H1 (cell line): Measurements from ENCODE around the gene TTC22. TPM values are rescaled to one million over a fixed set of nuclear protein-coding genes. Genes with fewer than 3 reads are reported as not detected.

Experiments
- CTCF ChIA-PET: fragments of 300-600 bp; sonication (Branson Sonifier 250); formaldehyde crosslinking; loops from one replicate; lab custom pipeline; 2021; ENCODE audit not compliant: partially characterized antibody; lab: Charles Lee
- POLR2A ChIA-PET: fragments of 300-600 bp; sonication (Branson Sonifier 250); formaldehyde crosslinking; loops from one replicate; lab custom pipeline; 2021; ENCODE audit warnings: inconsistent platforms; ENCODE audit not compliant: partially characterized antibody; lab: Charles Lee
- DNase-seq, 2 experiments: peaks; one replicate each; pipeline versions ENCODE4 v3.0.0 to v3.0.0-alpha.2; 2010 to 2022; ENCODE audit warnings: low spot score in 2 of 2, low read depth in 1 of 2, mixed read lengths in 1 of 2
- FAIRE-seq: peaks from 2 replicates; lab custom pipeline; 2011; peaks lifted over from hg19 to GRCh38; lab: Jason Lieb, UNC
- H2AFZ ChIP-seq: 2 replicates; pipeline ENCODE4 v1.8.1; 2012; ENCODE audit warnings: low read length, inconsistent platforms
- H2AK5ac ChIP-seq: 2 replicates; pipeline ENCODE4 v1.6.1; 2013; ENCODE audit warnings: low read depth, low read length
- H2BK120ac ChIP-seq: replicated peaks from 2 replicates; pipeline ENCODE3; 2013; ENCODE audit warnings: low read depth, low read length, inconsistent platforms
- H2BK12ac ChIP-seq: 2 replicates; pipeline ENCODE4 v1.6.1; 2013; ENCODE audit warnings: low read depth, low read length
- H2BK15ac ChIP-seq: 2 replicates; pipeline ENCODE4 v1.6.1; 2013; ENCODE audit warnings: low read length
- H2BK20ac ChIP-seq: 2 replicates; pipeline ENCODE4 v1.6.1; 2013; ENCODE audit warnings: low read length
- H2BK5ac ChIP-seq: 2 replicates; pipeline ENCODE4 v1.6.1; 2013; ENCODE audit warnings: low read depth, low read length
- H3K14ac ChIP-seq: 2 replicates; pipeline ENCODE4 v1.6.1; 2013; ENCODE audit warnings: inconsistent platforms; ENCODE audit not compliant: insufficient read length
- H3K18ac ChIP-seq: 2 replicates; pipeline ENCODE4 v1.6.1; 2013; ENCODE audit warnings: low read length; ENCODE audit errors: extremely low read depth
- H3K23ac ChIP-seq: 2 replicates; pipeline ENCODE4 v1.6.1; 2013; ENCODE audit warnings: inconsistent platforms; ENCODE audit not compliant: insufficient read length
- H3K23me2 ChIP-seq: 2 replicates; pipeline ENCODE4 v1.6.1; 2013; ENCODE audit warnings: low read depth, low read length
- H3K27ac ChIP-seq: 2 replicates; pipeline ENCODE4 v1.6.1; 2011; ENCODE audit warnings: low read depth, low read length, inconsistent platforms
- H3K27me3 ChIP-seq, 4 experiments: replicated peaks in 1 of 4; 1 replicate in 1 of 4; 2 replicates in 3 of 4; pipeline versions ENCODE4 v1.6.1 to v1.8.1; 2011 to 2013; ENCODE audit warnings: low read length in 3 of 4, mild to moderate bottlenecking in 3 of 4, inconsistent platforms in 2 of 4, mixed read lengths in 2 of 4, moderate library complexity in 1 of 4; ENCODE audit not compliant: control insufficient read depth in 3 of 4, insufficient read depth in 3 of 4; ENCODE audit errors: extremely low read depth in 1 of 4
- H3K36me3 ChIP-seq, 4 experiments: 2 replicates each; pipeline versions ENCODE4 v1.6.1 to v1.8.1; 2011 to 2013; ENCODE audit warnings: mild to moderate bottlenecking in 4 of 4, low read length in 3 of 4, moderate library complexity in 2 of 4, control low read depth in 1 of 4, inconsistent platforms in 1 of 4; ENCODE audit not compliant: insufficient read depth in 4 of 4, control insufficient read depth in 2 of 4
- H3K4ac ChIP-seq: replicated peaks from 2 replicates; pipeline ENCODE3; 2013; ENCODE audit warnings: low read length, low read depth, mixed read lengths, inconsistent platforms; ENCODE audit not compliant: insufficient read length
- H3K4me1 ChIP-seq, 4 experiments: replicated peaks in 1 of 4; 1 replicate in 1 of 4; 2 replicates in 3 of 4; pipeline versions ENCODE4 v1.6.1 to v1.8.1; 2011 to 2013; ENCODE audit warnings: low read length in 3 of 4, inconsistent platforms in 2 of 4, mixed read lengths in 1 of 4; ENCODE audit not compliant: insufficient read depth in 4 of 4, control insufficient read depth in 3 of 4
- H3K4me2 ChIP-seq, 2 experiments: 2 replicates each; pipeline versions ENCODE4 v1.6.1 to v1.8.1; 2011 to 2013; ENCODE audit warnings: low read depth in 2 of 2, low read length in 2 of 2, control low read depth in 1 of 2, inconsistent platforms in 1 of 2, mild to moderate bottlenecking in 1 of 2; ENCODE audit not compliant: insufficient read depth in 1 of 2
- H3K4me3 ChIP-seq, 4 experiments: fragments of 200-600, 300-600 bp in 1 of 4; sonication (generic), shearing (Covaris generic), sonication (Bioruptor Twin) in 1 of 4; 2 replicates each; pipeline versions ENCODE4 v1.5.1 to v1.8.1; 2011 to 2016; ENCODE audit warnings: low read length in 4 of 4, low read depth in 3 of 4, control low read depth in 2 of 4, inconsistent platforms in 2 of 4, mild to moderate bottlenecking in 2 of 4, mixed read lengths in 1 of 4, moderate library complexity in 1 of 4; ENCODE audit not compliant: insufficient read depth in 2 of 4; ENCODE audit errors: extremely low read depth in 1 of 4
- H3K56ac ChIP-seq: replicated peaks from 2 replicates; pipeline ENCODE3; 2013; ENCODE audit warnings: low read depth, mild to moderate bottlenecking, mixed read lengths, low read length, inconsistent platforms; ENCODE audit not compliant: insufficient read length
- H3K79me1 ChIP-seq: 2 replicates; pipeline ENCODE4 v1.6.1; 2013; ENCODE audit warnings: low read depth, low read length, control low read depth
- H3K79me2 ChIP-seq, 2 experiments: 2 replicates each; pipeline versions ENCODE4 v1.6.1 to v1.8.1; 2012 to 2013; ENCODE audit warnings: low read length in 2 of 2, mild to moderate bottlenecking in 2 of 2, inconsistent platforms in 1 of 2; ENCODE audit not compliant: insufficient read depth in 2 of 2, control insufficient read depth in 1 of 2
- H3K9ac ChIP-seq, 4 experiments: replicated peaks in 1 of 4; 1 replicate in 1 of 4; 2 replicates in 3 of 4; pipeline versions ENCODE4 v1.6.1 to v1.8.1; 2011 to 2013; ENCODE audit warnings: low read depth in 3 of 4, low read length in 3 of 4, control low read depth in 2 of 4, mild to moderate bottlenecking in 2 of 4, moderate library complexity in 2 of 4, inconsistent platforms in 1 of 4; ENCODE audit errors: extremely low read depth in 1 of 4
- H3K9me3 ChIP-seq, 2 experiments: 2 replicates each; pipeline versions ENCODE4 v1.6.1 to v1.8.1; 2012 to 2013; ENCODE audit warnings: mild to moderate bottlenecking in 2 of 2, moderate library complexity in 2 of 2, control low read depth in 1 of 2, inconsistent platforms in 1 of 2, low read depth in 1 of 2, low read length in 1 of 2, mixed read lengths in 1 of 2; ENCODE audit not compliant: insufficient read depth in 2 of 2
- H4K20me1 ChIP-seq, 2 experiments: replicated peaks in 1 of 2; 2 replicates each; pipeline versions ENCODE3 to v1.8.1; 2011 to 2013; ENCODE audit warnings: inconsistent platforms in 2 of 2, low read length in 2 of 2, mild to moderate bottlenecking in 1 of 2; ENCODE audit not compliant: insufficient read depth in 2 of 2, control insufficient read depth in 1 of 2
- H4K5ac ChIP-seq: 2 replicates; pipeline ENCODE4 v1.6.1; 2013; ENCODE audit warnings: low read length, low read depth, mixed read lengths, inconsistent platforms; ENCODE audit not compliant: insufficient read length
- H4K8ac ChIP-seq: 2 replicates; pipeline ENCODE4 v1.8.0; 2013; ENCODE audit warnings: mild to moderate bottlenecking, moderate library complexity, low read length, inconsistent platforms; ENCODE audit not compliant: insufficient read depth; ENCODE audit errors: extremely low read depth
- H4K91ac ChIP-seq: replicated peaks from 2 replicates; pipeline ENCODE3; 2013; ENCODE audit warnings: low read length, mixed read lengths, inconsistent platforms; ENCODE audit not compliant: insufficient read length
- CBX8 ChIP-seq: fragments of 300-800, 300-1000 bp; sonication (generic); IDR thresholded peaks from 2 replicates; pipeline ENCODE4 v1.7.1; 2016; ENCODE audit warnings: low read depth, low read length, borderline replicate concordance
- CHD2 ChIP-seq: IDR thresholded peaks from 2 replicates; pipeline ENCODE4 v1.6.1; 2012; ENCODE audit warnings: low read length, improper control_type of control experiment
- GABPA ChIP-seq: IDR thresholded peaks from 2 replicates; pipeline ENCODE4 v1.6.1; 2011; ENCODE audit warnings: mild to moderate bottlenecking, low read length, moderate library complexity, borderline replicate concordance; ENCODE audit not compliant: insufficient read depth
- HDAC2 ChIP-seq, 2 experiments: fragments of 300-600 bp in 1 of 2; sonication (generic) in 1 of 2; IDR thresholded peaks; 2 replicates each; pipeline ENCODE4 v1.6.1; 2011 to 2012; ENCODE audit warnings: low read depth in 2 of 2, low read length in 2 of 2, mild to moderate bottlenecking in 2 of 2, moderate library complexity in 2 of 2, borderline replicate concordance in 1 of 2, inconsistent platforms in 1 of 2
- POLR2AphosphoS5 ChIP-seq: IDR thresholded peaks from 2 replicates; pipeline ENCODE4 v1.6.1; 2011; ENCODE audit warnings: low read depth, low read length
- RFX5 ChIP-seq: IDR thresholded peaks from 2 replicates; pipeline ENCODE4 v1.6.1; 2011; ENCODE audit warnings: low read depth, low read length, improper control_type of control experiment, borderline replicate concordance
- RXRA ChIP-seq: IDR thresholded peaks from 2 replicates; pipeline ENCODE4 v1.6.1; 2011; ENCODE audit warnings: low read depth, mild to moderate bottlenecking, low read length, moderate library complexity; ENCODE audit not compliant: insufficient read depth
- SIRT6 ChIP-seq: IDR thresholded peaks from one replicate; pipeline ENCODE4 v1.7.1; 2012; ENCODE audit warnings: low read length, inconsistent platforms
- TEAD4 ChIP-seq: IDR thresholded peaks from 2 replicates; pipeline ENCODE4 v1.6.1; 2012; ENCODE audit warnings: low read depth, low read length, inconsistent platforms, mixed read lengths
- ZNF274 ChIP-seq: IDR thresholded peaks from 2 replicates; pipeline ENCODE4 v1.7.0; 2012; ENCODE audit warnings: low read length, borderline replicate concordance; ENCODE audit errors: extremely low read depth
- WGBS, 2 experiments: shearing (Covaris generic) in 1 of 2; methylation state at CpG; one replicate each; pipeline versions ENCODE4 v1.1.6 to v1.1.7; 2013 to 2015; ENCODE audit warnings: low lambda C conversion rate in 2 of 2, mixed read lengths in 2 of 2, inconsistent platforms in 1 of 2, low coverage in 1 of 2, missing lambda C conversion rate in 1 of 2; ENCODE audit not compliant: insufficient replicate concordance in 2 of 2, insufficient coverage in 1 of 2, insufficient read length in 1 of 2; ENCODE audit errors: extremely low coverage in 1 of 2, missing lambda C conversion rate in 1 of 2; 5-methylcytosine and 5-hydroxymethylcytosine counted together
- polyA plus RNA-seq, 7 experiments: library from polyadenylated mRNA; depleted of rRNA in 3 of 7; stranded (reverse) in 5 of 7; unstranded in 2 of 7; fragments of >200 nt in 5 of 7; fragments of 200-250 nt in 2 of 7; gene quantifications; 1 replicate in 5 of 7; 2 replicates in 1 of 7; 4 replicates in 1 of 7; pipeline versions ENCODE4 v1.2.1 to v1.2.3, GENCODE V29; 2011 to 2013; ENCODE audit warnings: missing spikeins in 2 of 7, mixed read lengths in 2 of 7
- total RNA-seq: library from RNA; stranded (reverse); fragmentation: NEBNext Ultra II Directional; extraction: Animal tissue kit (Norgen Biotek cat#: 25700); gene quantifications from 2 replicates; pipeline ENCODE4 v1.2.1, GENCODE V29; 2021

TTC22 gene
- total and polyA plus RNA-seq, 2 of the 8 experiments (the other 6 are each of a cell fraction or from before 2014, with no cell fraction given) = 1.00 to 1.6 TPM

DNA sequence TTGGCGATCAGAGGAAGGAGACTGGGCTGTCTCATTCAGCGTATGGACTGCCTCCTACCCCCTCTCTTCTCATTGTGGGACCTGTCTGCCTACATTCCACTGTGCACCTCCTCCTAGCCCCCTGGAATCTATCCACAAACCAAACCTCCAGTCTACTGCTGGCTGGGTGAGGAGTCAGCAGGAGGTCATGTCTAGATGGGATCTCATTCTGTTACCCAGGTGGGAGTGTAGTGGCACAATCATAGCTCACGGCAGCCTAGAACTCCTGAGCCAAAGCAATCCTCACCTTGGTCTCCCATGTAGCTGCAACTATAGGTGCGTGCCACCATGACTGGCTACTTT, 18.0 kb upstream of the TTC22 start:
- no peaks in the 10 kb centered on the region for H4K20me1 ChIP-seq
- TF ChIP-seq CBX8 (no peak), TEAD4 (no peak), GABPA (no peak), POLR2AphosphoS5 (no peak), CHD2 (no peak), ZNF274 (no peak), SIRT6 (no peak), RXRA (no peak), RFX5 (no peak), HDAC2 (IDR thresholded peaks at IDR 0.05; ENCODE audit: borderline replicate concordance in 1 of 2, low read depth in 2 of 2, low read length in 2 of 2) (no peak)
- H3K79me2 ChIP-seq = no peaks in the 10 kb centered on the region
- H3K79me1 ChIP-seq = no peaks in the 10 kb centered on the region
- H3K27ac ChIP-seq = no peak overlapping the region
- H3K9ac ChIP-seq = no peak overlapping the region
- H3K18ac ChIP-seq = no peak overlapping the region
- no peak overlapping the region for H3K56ac ChIP-seq
- 0 out of 2 replicates have a peak overlapping the region, but pooled peaks have one; percentile 25 for H4K8ac ChIP-seq
- H2BK5ac ChIP-seq = no peak overlapping the region
- H3K4me2 ChIP-seq = no peak overlapping the region; a peak in 1 of 4 replicates
- H2BK15ac ChIP-seq = no peak overlapping the region
- H3K14ac ChIP-seq = no peak overlapping the region
- no peaks in the 10 kb centered on the region for H3K36me3 ChIP-seq
- peak in 1 of 2 experiments; percentile 39 for DNase-seq
- H3K23me2 ChIP-seq = no peaks in the 10 kb centered on the region
- POLR2A ChIA-PET = no interaction called here
- CTCF ChIA-PET = interaction anchor here (1.0 to 1.6 kb wide), 4 partner anchors 10 to 33 kb away, joined by 3 to 5 read pairs (median 4); partner anchors contain the start of gene TTC22
- no peak overlapping the region for H2BK20ac ChIP-seq
- H3K27me3 ChIP-seq = no peaks in the 10 kb centered on the region; a peak in 2 of 7 replicates
- no peak overlapping the region for H2AFZ ChIP-seq
- H3K4ac ChIP-seq = no peak overlapping the region
- no peak overlapping the region for H2BK12ac ChIP-seq
- no peak overlapping the region for H3K23ac ChIP-seq
- H2BK120ac ChIP-seq = no peak overlapping the region
- no peak overlapping the region for H2AK5ac ChIP-seq
- peaks cover 0 to 10% (median 5%) of the 10 kb centered on the region in 4 experiments; a peak in 6 of 7 replicates for H3K4me1 ChIP-seq
- WGBS, 2 experiments = 91% methylated on average over 4 of the region's 4 CpGs; no CpG with 5 or more reads in 1 of the 2 experiments
- no peak overlapping the region for H3K4me3 ChIP-seq
- no peak for FAIRE-seq
- H4K91ac ChIP-seq = peak overlapping the region; percentile 40
- 0 out of 4 replicates have a peak, but pooled peaks cover 0 to 3% of the 10 kb centered on the region in 2 experiments for H3K9me3 ChIP-seq
- no peak overlapping the region for H4K5ac ChIP-seq
